NCI-H2196 treated with DMSO at 0.1 percent for 48 hours (cell line): ENCODE data around the gene CELF4.
A peak's percentile ranks its signal among the peaks of the same experiment; 100 is the strongest.

Experiments used
- DNase-seq: peaks from one replicate; lab custom pipeline; 2025; ENCODE audit not compliant: unreplicated experiment; lab: John Stamatoyannopoulos, UW

Gene CELF4

DNA sequence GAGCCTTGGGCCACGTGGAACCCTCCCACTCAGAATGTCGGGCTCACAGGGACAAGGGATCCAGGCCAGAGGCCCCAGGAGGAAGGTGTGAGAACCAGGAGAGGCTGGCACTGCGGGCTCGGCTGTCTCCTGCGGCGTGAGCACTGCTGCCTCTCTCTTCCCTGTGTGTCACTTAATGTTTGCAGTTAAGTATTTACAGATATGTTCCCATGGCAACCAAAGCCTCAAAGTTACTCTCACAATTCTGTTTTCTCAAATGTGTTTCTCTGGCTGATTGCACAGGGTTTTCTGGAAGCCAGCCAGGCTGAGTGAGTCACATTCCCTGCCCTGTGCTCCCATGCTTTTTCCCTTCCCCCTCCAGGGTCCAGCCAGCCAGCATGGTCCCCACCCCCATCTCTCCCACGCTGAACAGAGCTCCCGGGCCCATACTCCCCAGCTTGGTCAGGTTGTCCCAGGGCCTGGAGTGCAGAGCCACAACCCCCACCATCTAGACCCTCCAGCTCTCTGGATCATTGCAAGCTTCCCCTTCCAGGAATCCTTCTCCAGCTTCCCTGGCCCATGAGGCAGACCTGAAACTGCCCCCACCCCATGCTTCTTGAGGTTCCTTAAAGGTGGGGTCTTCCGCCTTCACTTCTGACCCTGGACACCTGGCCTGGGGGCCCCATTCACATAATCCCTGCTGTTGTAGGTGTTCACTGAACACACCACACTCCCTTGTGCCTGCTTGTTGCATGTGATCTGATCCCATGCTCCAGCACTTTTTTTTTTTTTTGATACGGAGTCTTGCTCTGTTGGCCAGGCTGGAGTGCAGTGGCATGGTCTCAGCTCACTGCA, 265.9 kb downstream of the CELF4 start:
- peak; percentile 77 for DNase-seq

- DNase-seq, result no peak
Observed at GRCh38 chr18:37298816-37299215, 266.8 kb downstream of the CELF4 start.

GRCh38 chr18:37297106-37297505, 268.5 kb downstream of the CELF4 start:
- no peak for DNase-seq

- no peak for DNase-seq
Observed at GRCh38 chr18:37294951-37295350, 270.6 kb downstream of the CELF4 start.

DNA sequence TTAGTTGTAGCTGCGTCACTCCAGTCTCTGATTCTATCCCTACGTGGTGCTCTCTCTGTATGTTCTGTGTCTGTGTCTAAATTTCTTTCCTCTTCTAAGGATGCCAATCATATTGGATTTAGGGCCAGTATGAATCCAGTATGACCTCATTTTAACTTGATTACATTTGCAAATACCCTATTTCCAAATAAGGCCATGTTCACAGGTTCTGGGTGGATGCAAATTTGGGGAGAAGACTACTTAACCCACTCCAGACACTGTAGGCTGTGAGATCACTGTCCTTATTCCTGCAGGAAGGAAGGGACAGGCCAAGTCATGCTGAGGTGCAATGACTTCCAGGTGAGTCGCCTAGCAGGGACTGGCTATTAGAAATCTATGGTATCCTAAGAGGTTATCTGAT, 272.2 kb downstream of the CELF4 start:
- DNase-seq, result no peak

- no peak for DNase-seq
Observed at GRCh38 chr18:37289423-37289822, 276.2 kb downstream of the CELF4 start.

DNA sequence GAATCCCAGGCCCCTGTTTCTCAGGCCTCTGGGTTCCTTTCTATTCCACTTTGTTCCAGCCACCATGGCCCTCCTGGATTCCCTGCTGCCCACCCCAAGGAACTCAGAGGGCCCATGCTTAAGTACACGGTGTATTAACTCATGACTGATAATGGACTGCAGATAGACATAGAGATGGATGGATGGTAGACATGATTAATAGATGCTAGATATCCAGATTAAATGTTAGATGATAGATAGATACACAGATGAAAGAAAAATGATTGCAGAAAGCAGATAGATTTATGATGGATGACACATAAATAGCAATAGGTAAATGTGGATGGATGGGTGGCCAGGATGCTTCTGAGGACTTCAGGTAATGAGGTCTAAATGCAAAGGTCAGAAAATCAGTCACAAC, 278.0 kb downstream of the CELF4 start:
- DNase-seq, result no peak

DNA sequence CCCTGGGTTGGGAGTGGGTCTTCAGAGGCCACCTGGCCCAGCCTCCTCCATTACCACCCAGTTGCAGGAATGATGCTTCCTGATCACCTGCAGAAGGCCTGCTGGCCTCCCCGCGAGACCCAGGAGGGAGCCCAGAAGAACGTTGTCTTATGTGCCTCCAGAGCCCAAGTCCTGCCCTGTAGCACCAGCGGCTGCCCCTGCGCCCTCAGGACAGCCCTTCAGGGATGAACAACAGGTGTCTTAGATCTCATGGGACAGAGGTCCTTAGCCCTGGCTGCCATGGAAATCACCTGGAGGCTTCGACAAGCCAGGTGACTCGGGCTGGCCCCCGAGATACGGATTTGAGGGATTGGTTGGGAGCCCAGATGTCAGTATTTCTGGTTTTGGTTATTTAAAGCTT, 278.8 kb downstream of the CELF4 start:
- no peak for DNase-seq

GRCh38 chr18:37285825-37286224, 279.8 kb downstream of the CELF4 start:
- DNase-seq, result no peak

- no peak for DNase-seq
Observed at GRCh38 chr18:37284260-37284659, 281.3 kb downstream of the CELF4 start.

DNA sequence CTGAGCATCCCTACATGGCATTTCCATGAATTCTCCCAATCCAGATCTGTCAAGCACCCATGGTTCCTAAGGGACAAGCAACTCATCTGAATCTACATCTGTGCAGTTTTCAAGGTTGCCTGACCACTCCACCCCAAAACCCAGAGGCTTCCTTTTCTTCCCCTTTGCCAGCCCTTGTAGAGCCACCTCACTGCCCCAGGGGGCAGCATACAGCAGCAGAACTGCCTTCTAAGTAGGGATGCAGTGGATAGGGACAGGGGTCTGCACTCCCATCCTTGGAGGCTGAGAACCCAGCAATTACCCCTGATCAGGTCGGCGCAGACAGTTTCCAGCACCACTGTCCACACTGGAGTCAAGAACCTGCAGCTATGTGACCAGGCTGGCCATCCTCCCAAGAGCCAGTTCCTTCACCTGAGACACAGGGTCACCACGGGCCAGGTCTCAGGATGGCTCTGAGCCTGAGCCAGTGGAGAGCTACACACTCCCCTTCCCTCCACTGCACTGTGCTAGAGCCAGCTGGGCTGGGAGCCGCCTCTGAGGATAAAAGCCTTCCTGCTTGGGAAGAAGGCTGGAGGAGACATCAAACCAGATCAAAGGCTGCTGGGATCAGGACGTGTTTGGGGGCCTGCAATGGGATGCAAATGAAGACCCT, 283.1 kb downstream of the CELF4 start:
- DNase-seq, result no peak

DNA sequence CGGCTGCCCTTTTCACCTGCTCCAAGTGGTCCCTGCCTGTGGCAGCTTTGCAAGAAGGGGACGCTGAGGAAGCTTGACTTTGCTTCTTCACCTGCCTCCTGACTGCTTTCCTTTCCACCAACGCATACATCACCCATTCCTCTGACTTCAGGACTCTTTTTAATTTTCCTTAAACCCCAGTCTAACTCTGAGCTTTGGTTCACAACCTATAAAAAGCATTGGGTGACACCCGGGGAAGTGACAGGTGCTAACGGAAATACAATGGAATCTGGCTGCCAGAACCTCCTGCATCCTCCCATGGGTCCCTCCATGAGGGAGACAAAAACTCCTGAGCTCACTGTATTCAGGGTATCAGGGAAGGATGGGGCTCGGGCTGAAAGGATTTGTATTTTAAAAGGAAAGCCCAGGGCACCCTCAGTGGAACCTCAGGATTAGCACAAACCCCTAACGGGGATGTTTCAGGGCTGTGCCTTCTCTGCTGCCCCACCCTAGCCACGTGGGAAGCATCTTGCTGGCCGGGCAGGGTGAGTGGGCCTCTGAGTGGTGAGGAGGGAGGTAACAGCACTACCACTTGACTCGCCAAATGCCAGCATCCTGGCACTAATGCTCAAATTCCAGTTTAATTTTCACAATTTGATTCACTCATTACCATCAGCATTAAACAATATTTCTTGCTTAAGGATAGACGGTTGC, 284.8 kb downstream of the CELF4 start:
- no peak for DNase-seq

- DNase-seq, result no peak
Observed at GRCh38 chr18:37277804-37278203, 287.8 kb downstream of the CELF4 start.

DNA sequence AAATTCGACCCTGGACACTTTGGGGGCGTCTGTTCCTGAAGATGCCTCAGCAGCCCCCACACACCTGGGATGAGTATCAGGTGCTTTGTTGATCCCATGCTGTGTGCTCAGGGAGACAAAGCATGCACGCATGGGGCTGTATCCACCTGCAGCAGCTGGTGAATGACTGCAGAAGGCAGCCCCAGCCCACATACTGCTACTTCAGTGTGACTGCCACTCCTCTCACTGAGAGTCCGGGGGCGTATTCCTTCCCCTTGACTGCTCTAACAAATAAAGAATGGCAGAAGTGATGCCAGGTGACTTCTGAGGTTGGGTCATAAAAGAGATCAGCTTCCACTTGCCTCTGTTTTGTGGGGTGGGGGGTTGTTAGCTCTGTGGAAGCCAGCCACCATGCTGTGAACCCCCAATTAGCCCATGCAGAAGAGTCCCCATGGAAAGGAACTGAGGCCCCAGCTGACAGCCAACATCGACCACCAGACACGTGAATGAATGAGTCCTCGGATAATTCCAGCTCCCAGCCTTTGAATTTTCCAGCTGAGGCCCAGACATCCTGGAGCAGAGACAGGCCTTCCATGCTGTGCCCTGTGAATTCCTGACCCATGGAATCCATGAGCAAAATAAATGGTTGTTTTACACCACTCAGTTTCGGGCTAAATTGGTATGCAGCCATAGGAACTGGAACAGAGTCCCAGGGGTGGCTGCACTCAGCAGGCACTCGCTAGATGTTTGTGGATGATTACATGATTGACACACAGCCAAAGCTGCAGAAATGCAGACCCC, 289.3 kb downstream of the CELF4 start:
- no peak for DNase-seq

DNA sequence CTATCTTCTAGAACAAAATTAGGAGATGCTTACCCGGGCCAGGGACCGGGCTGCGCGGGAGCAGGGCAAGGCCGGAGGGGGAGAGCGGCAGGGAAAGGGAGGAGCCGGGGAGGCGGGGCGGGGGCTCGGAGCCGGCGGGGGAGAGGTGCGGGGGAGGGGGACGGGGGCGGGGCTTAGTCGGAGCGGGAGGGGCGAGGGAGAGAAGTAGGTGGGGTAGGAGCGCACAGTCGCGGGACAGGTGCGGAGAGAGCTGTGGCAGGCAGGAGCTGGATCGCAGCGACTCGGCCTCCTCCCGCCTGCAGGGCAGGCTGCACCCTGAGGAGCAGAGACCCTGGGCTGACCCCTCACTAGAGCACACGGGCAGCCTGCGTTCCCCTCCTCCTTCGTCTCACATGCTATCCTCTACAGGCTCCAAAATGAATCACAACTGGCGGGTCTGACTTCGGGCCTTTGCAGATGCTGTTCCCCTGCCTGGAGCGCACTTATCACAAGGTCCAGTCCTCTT, 290.3 kb downstream of the CELF4 start:
- no peak for DNase-seq

DNA sequence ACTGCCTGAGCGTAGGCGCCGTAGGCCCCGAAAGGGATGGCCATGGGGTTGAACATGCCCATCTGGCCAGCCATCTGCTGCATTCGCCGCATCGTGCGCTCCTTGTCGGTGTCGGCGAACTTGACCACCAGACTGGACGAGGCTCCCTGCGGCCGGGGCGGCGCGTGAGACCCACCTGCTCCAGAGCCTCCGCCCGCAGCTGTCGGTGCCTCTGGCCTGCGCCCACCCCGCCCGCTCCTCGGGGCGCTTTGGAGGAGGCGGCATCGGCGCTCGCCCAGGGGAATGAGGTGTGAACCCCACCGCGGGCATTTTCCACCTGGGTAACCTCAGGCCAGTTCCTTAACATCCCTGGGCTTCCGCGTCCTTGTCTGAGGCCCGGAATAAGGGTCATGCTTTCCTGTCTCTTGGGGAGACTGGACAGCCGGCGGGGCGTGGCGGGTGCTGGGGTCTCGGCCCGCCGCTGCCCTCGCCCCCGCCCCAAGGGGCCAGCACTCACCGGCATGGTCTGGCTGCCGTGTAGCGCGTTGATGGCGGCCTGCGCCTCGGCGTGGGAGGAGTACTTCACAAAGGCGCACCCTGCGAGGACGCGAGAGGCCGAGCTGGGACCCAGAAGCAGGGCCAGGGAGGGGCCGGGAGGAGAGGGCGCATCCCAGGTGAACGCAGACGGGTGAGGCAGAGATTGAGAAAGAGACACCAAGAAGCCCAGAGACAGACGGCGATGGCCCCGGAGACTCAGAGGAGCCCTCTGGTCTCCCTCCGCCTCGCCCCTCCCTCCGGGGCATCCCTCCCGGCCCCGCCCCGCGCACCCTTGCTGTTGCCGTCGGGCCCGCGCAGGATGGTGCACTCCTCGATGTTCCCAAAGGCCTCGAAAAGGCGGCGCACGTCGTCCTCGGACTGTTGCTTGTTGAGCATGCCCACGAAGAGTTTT, 291.0 kb downstream of the CELF4 start:
- no peak for DNase-seq

DNA sequence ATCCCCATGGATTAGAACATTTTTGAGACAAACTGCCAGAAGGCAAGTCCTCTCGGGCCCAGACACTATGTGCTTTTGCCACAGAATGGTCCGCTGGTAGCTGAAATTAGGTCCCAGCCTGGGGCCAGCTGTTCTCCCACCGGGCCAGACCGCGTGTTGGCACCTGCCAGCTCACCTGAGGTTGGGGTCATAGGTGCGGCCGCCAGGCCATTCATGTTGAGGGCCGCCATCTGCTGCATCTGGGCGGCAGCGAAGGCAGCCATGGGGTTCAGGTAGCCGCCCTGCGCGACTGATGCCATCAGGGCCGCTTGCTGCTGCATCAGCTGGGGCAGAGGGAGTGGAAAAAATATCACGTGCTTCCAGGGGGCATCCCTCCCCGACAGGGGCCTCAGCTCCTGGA, 292.8 kb downstream of the CELF4 start:
- DNase-seq, result no peak

GRCh38 chr18:37272226-37272625, 293.4 kb downstream of the CELF4 start:
- no peak for DNase-seq

- DNase-seq, result no peak
Observed at GRCh38 chr18:37270666-37271052, 294.9 kb downstream of the CELF4 start.

DNA sequence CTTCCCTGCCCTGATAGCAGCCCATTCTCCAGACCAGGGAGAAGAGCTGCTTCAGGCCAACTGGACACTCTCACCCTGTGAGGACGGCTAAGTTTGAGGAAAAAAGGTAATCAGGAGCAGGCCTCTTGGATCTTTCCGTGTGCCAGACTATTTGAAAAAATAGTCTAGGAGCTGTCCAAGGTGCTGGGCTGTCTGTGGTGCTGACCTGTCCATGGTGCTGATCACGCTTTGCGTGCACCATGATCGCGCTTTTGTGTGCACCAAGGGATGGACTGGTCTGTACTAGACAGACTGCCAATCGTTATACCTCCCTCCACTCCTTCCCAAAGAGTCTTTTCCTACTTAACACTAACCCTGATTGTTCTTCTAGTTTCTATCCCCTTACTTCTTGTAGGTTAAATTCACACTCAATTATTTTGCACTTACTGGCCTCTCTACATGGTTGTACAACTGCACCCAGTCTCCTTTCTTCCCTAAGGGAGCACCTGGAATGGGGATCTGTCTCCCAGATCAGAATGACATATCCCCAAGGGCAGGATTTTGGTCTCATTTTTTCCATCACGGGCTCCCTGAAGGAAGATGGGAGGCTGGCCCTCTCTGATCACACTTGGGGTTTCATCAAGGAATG, 295.4 kb downstream of the CELF4 start:
- no peak for DNase-seq
